GM12878 (cell line): Measurements from ENCODE around the gene PRKCB. TPM values are rescaled to one million over a fixed set of nuclear protein-coding genes. Genes with fewer than 3 reads are reported as not detected.

ENCODE experiments used
- ASH2L ChIP-seq: fragments of 300-600, 200-600 bp; sonication (generic); IDR thresholded peaks from 2 replicates; pipeline ENCODE4 v1.6.1; 2017; ENCODE audit warnings: low read depth, mild to moderate bottlenecking, borderline replicate concordance
- CBX5 ChIP-seq: sonication (generic); IDR thresholded peaks from 2 replicates; pipeline ENCODE4 v1.6.1; 2016; ENCODE audit warnings: low read depth, moderate library complexity, mild to moderate bottlenecking, inconsistent platforms
- CUX1 ChIP-seq: IDR thresholded peaks from 2 replicates; pipeline ENCODE4 v1.6.1; 2012; ENCODE audit warnings: improper control_type of control experiment, low read depth, low read length; ENCODE audit not compliant: insufficient replicate concordance
- JUND ChIP-seq: IDR thresholded peaks from 2 replicates; pipeline ENCODE4 v1.6.1; 2012; ENCODE audit warnings: low read depth, mild to moderate bottlenecking, low read length, improper control_type of control experiment, moderate library complexity
- KLF5 ChIP-seq: fragments of 450-650 bp; IDR thresholded peaks from 2 replicates; pipeline ENCODE4 v1.6.1; 2014; ENCODE audit warnings: mild to moderate bottlenecking; ENCODE audit not compliant: partially characterized antibody
- MYB ChIP-seq: fragments of 150-350 bp; IDR thresholded peaks from 2 replicates; pipeline ENCODE4 v1.6.1; 2014; ENCODE audit warnings: mild to moderate bottlenecking, low read depth, low read length, borderline replicate concordance
- NFIC ChIP-seq: IDR thresholded peaks from 2 replicates; pipeline ENCODE4 v1.6.1; 2012; ENCODE audit warnings: low read depth, mild to moderate bottlenecking, inconsistent platforms, low read length, moderate library complexity
- NFYB ChIP-seq: IDR thresholded peaks from 2 replicates; pipeline ENCODE4 v1.6.1; 2011; ENCODE audit warnings: low read depth, mild to moderate bottlenecking, low read length, improper control_type of control experiment, moderate library complexity; ENCODE audit not compliant: insufficient read depth
- NR2F1 ChIP-seq: fragments of 450-650 bp; conservative IDR thresholded peaks from 2 replicates; pipeline ENCODE4 v1.6.1; 2017; ENCODE audit warnings: mild to moderate bottlenecking
- PAX8 ChIP-seq: fragments of 450-650 bp; IDR thresholded peaks from 2 replicates; pipeline ENCODE4 v1.6.1; 2017; ENCODE audit warnings: mild to moderate bottlenecking, moderate library complexity
- PBX3 ChIP-seq: IDR thresholded peaks from 2 replicates; pipeline ENCODE4 v1.6.1; 2011; ENCODE audit warnings: mild to moderate bottlenecking, low read depth, low read length, moderate library complexity; ENCODE audit not compliant: insufficient replicate concordance
- PKNOX1 ChIP-seq: fragments of 450-650 bp; IDR thresholded peaks from 2 replicates; pipeline ENCODE4 v1.6.1; 2016; ENCODE audit warnings: mild to moderate bottlenecking
- PML ChIP-seq: IDR thresholded peaks from 2 replicates; pipeline ENCODE4 v1.6.1; 2012; ENCODE audit warnings: low read length, inconsistent platforms
- RBBP5 ChIP-seq: fragments of 200-600 bp; sonication (generic); conservative IDR thresholded peaks from 2 replicates; pipeline ENCODE4 v1.6.1; 2016
- REST ChIP-seq: IDR thresholded peaks from 2 replicates; pipeline ENCODE4 v1.6.1; 2012; ENCODE audit warnings: mild to moderate bottlenecking, low read depth, low read length
- SMAD5 ChIP-seq: IDR thresholded peaks from 2 replicates; pipeline ENCODE4 v1.6.1; 2016; ENCODE audit warnings: antibody characterized with exemption, low read depth
- SMC3 ChIP-seq: IDR thresholded peaks from 2 replicates; pipeline ENCODE4 v1.6.1; 2011; ENCODE audit warnings: low read length, improper control_type of control experiment, borderline replicate concordance
- ZNF207 ChIP-seq: fragments of 450-650 bp; IDR thresholded peaks from 2 replicates; pipeline ENCODE4 v1.6.1; 2014; ENCODE audit warnings: antibody characterized with exemption, mild to moderate bottlenecking, borderline replicate concordance
- polyA plus RNA-seq, 11 experiments: library from polyadenylated mRNA; depleted of rRNA in 4 of 11; unstranded in 6 of 11; stranded (reverse) in 5 of 11; fragments of >200 nt; fragmentation: Nextera tagmentation in 4 of 11; fragmentation: Illumina TruSeq in 1 of 11; extraction: Ambion mirVana in 4 of 11; extraction: Trizol in 1 of 11; gene quantifications; 1 replicate in 1 of 11; 2 replicates in 10 of 11; pipeline versions ENCODE4 v1.2.1 to v1.2.3, GENCODE V29; 2011 to 2016; ENCODE audit warnings: inconsistent platforms in 2 of 11, missing spikeins in 2 of 11, low read depth in 1 of 11
- total RNA-seq, 4 experiments: library from RNA; depleted of rRNA in 3 of 4; stranded (reverse); fragments of >200 nt in 3 of 4; fragmentation: Illumina TruSeq in 1 of 4; extraction: Trizol in 1 of 4; gene quantifications; 2 replicates each; pipeline versions ENCODE4 v1.2.1 to v1.2.3, GENCODE V29; 2013 to 2021

The PRKCB gene
- total and polyA plus RNA-seq, 10 of the 15 experiments (the other 5 are each of a cell fraction or from before 2014, with no cell fraction given), result 21.4 to 158 (median 97.3) TPM

- TF ChIP-seq CUX1 (no peak), SMC3 (no peak; the same call in 1 of the 2 replicates), KLF5 (no peak), MYB (no peak), JUND (no peak), PML (peak; percentile 27; the same call in 1 of the 2 replicates), PKNOX1 (no peak), ASH2L (no peak), CBX5 (peak; percentile 62; the same call in 1 of the 2 replicates), NFYB (no peak), RBBP5 (no peak), PBX3 (no peak), PAX8 (no peak), NFIC (peak; percentile 64; the same call in 1 of the 2 replicates), SMAD5 (no peak), ZNF207 (no peak), REST (no peak), NR2F1 (peak; percentile 69)
Measured at GRCh38 chr16:23826528-23827045, 9.2 kb upstream of the PRKCB start (continued).
